Endodermal cell (in vitro differentiated cells): Measurements from ENCODE around the gene POFUT1. TPM values are rescaled to one million over a fixed set of nuclear protein-coding genes. Genes with fewer than 3 reads are reported as not detected.

Experiments used
- DNase-seq: peaks from one replicate; pipeline ENCODE4 v3.0.0-alpha.2; 2017
- H3K27ac ChIP-seq: 2 replicates; pipeline ENCODE4 v1.5.1; 2013; ENCODE audit warnings: mild to moderate bottlenecking, low read depth, low read length, moderate library complexity
- H3K27me3 ChIP-seq: 2 replicates; pipeline ENCODE4 v1.6.1; 2013; ENCODE audit warnings: mild to moderate bottlenecking, low read length, moderate library complexity; ENCODE audit not compliant: insufficient read depth, control insufficient read depth, poor library complexity, severe bottlenecking
- H3K36me3 ChIP-seq: 2 replicates; pipeline ENCODE4 v1.7.0; 2013; ENCODE audit warnings: mild to moderate bottlenecking, low read length, moderate library complexity; ENCODE audit not compliant: control insufficient read depth, insufficient read depth
- H3K4me1 ChIP-seq: one replicate; pipeline ENCODE4 v1.7.0; 2013; ENCODE audit warnings: low read length; ENCODE audit not compliant: control insufficient read depth, insufficient read depth
- H3K4me3 ChIP-seq: 2 replicates; pipeline ENCODE4 v1.5.1; 2013; ENCODE audit warnings: mild to moderate bottlenecking, low read length, moderate library complexity
- H3K9ac ChIP-seq: 2 replicates; pipeline ENCODE4 v1.6.1; 2013; ENCODE audit warnings: mild to moderate bottlenecking, low read length, moderate library complexity; ENCODE audit not compliant: poor library complexity, severe bottlenecking; ENCODE audit errors: extremely low read depth
- H3K9me3 ChIP-seq: 2 replicates; pipeline ENCODE4 v1.6.1; 2013; ENCODE audit warnings: mild to moderate bottlenecking, low read length, moderate library complexity; ENCODE audit not compliant: control insufficient read depth
- H3K27ac Mint-ChIP-seq: 2 replicates; pipeline ENCODE4 v1.8.0; 2020; ENCODE audit warnings: mixed read lengths
- H3K27me3 Mint-ChIP-seq: 2 replicates; pipeline ENCODE4 v1.8.0; 2021; ENCODE audit warnings: mild to moderate bottlenecking, mixed read lengths; ENCODE audit not compliant: insufficient read depth
- H3K36me3 Mint-ChIP-seq: 2 replicates; pipeline ENCODE4 v1.8.0; 2020; ENCODE audit warnings: low read depth, mixed read lengths
- H3K4me1 Mint-ChIP-seq: 2 replicates; pipeline ENCODE4 v1.8.0; 2020; ENCODE audit warnings: mixed read lengths
- H3K4me3 Mint-ChIP-seq: 2 replicates; pipeline ENCODE4 v1.8.0; 2020; ENCODE audit warnings: mild to moderate bottlenecking, moderate library complexity, mixed read lengths
- H3K9me3 Mint-ChIP-seq: 2 replicates; pipeline ENCODE4 v1.8.0; 2020; ENCODE audit warnings: mild to moderate bottlenecking, mixed read lengths
- WGBS, 2 experiments: methylation state at CpG; one replicate each; pipeline versions ENCODE4 v1.1.5 to v1.1.7; 2013; ENCODE audit warnings: missing lambda C conversion rate in 2 of 2, mixed read lengths in 1 of 2; ENCODE audit not compliant: insufficient coverage in 1 of 2, insufficient read length in 1 of 2; 5-methylcytosine and 5-hydroxymethylcytosine counted together
- total RNA-seq, 2 donors: library from RNA; stranded (reverse); fragmentation: NEBNext Ultra II Directional in 1 of 2; extraction: Animal tissue kit (Norgen Biotek cat#: 25700) in 1 of 2; gene quantifications; 2 replicates in 1 of 2; 3 replicates in 1 of 2; pipeline ENCODE4 v1.2.1, GENCODE V29; 2021
- TF ChIP-seq, protein P1 (sequence below): fragments of 200-600 bp; sonication (generic); conservative IDR thresholded peaks from 2 replicates; pipeline ENCODE4 v1.5.0; 2021; ENCODE audit warnings: antibody characterized with exemption, mild to moderate bottlenecking

POFUT1 gene
- total RNA-seq, 2 donors from 2014 or later, result 43.9 to 44.8 TPM

DNA sequence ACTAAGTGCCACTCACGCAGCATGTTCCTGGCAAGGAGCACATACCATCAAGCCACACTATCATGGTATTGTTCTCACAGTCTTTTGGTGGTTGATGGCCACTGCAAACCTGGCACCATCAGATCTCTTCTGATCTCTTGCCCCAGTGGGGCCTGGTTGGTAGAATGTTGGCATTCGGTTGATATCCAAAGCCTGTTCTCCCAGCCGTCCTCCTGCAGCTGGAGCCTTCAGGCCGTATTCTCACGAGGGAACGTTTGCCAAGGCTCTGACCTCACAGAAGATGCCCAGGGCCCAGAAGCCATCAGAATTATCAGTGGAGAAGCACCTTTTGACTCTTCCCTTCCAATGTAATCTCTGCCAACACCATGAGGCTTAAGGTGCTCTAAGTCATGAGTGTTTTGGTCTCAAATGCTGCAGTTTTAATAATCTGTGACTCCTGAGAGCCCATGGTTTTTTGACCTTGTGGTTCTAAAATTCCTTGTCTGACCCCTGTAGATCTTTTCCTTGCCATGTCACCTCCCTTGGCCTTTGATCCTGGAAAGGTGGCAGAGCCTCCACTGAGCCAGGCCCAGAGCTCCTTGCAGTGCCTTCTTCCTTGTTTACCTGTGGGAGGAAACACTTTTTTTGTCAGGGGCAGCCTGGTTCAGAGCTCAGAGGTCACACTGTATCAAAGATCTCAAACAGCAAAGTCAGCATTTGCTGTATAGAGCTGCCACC, 27.8 kb downstream of the POFUT1 start:
- 93 to 95% methylated on average over 6 of the region's 6 CpGs for WGBS, 2 experiments
- Mint-ChIP-seq H3K36me3 (peaks cover 56% of the 10 kb centered on the region), H3K27me3 (no peaks in the 10 kb centered on the region), H3K4me1 (peaks cover 20% of the 10 kb centered on the region), H3K4me3 (no peak overlapping the region), H3K9me3 (no peaks in the 10 kb centered on the region), H3K27ac (peak overlapping the region; percentile 23)
- no peaks in the 10 kb centered on the region for H3K9me3 ChIP-seq
- H3K4me1 ChIP-seq, result peaks cover 10% of the 10 kb centered on the region
- TF ChIP-seq, protein P1, sequence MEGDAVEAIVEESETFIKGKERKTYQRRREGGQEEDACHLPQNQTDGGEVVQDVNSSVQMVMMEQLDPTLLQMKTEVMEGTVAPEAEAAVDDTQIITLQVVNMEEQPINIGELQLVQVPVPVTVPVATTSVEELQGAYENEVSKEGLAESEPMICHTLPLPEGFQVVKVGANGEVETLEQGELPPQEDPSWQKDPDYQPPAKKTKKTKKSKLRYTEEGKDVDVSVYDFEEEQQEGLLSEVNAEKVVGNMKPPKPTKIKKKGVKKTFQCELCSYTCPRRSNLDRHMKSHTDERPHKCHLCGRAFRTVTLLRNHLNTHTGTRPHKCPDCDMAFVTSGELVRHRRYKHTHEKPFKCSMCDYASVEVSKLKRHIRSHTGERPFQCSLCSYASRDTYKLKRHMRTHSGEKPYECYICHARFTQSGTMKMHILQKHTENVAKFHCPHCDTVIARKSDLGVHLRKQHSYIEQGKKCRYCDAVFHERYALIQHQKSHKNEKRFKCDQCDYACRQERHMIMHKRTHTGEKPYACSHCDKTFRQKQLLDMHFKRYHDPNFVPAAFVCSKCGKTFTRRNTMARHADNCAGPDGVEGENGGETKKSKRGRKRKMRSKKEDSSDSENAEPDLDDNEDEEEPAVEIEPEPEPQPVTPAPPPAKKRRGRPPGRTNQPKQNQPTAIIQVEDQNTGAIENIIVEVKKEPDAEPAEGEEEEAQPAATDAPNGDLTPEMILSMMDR, result no peak
- H3K36me3 ChIP-seq, result peaks cover 61% of the 10 kb centered on the region
- H3K4me3 ChIP-seq, result no peak overlapping the region
- H3K27me3 ChIP-seq, result no peaks in the 10 kb centered on the region
- DNase-seq, result no peak
- H3K27ac ChIP-seq, result peak overlapping the region; percentile 24
- H3K9ac ChIP-seq, result no peak overlapping the region

DNA sequence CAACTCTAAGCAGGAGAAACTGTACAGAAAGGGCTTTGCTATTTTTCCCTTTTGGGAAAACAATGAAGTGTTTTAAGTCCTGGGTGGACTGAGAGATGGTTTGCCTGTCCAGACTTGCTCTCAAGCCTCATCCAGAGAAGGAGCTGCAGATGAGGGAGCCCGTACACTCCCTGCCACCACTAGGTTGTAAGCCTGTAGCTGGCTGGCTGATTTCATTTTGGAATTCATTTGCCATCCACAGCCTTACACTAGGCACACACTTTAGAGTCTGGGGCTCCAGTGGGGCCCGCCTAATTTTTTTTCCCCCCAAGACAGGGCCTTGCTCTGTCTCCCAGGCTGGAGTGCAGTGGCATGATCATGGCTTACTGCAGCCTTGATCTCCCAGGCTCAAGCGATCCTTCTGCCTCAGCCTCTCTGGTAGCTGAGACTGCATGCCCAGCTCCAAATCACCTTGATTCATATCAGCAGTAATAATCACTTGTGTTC, 28.4 kb downstream of the POFUT1 start:
- Histone ChIP-seq H3K27ac (peak overlapping the region; percentile 24), H3K36me3 (peaks cover 56% of the 10 kb centered on the region), H3K4me3 (no peak overlapping the region), H3K9ac (no peak overlapping the region), H3K4me1 (peaks cover 12% of the 10 kb centered on the region), H3K9me3 (no peaks in the 10 kb centered on the region), H3K27me3 (no peaks in the 10 kb centered on the region)
- peaks cover 23% of the 10 kb centered on the region for H3K4me1 Mint-ChIP-seq
- H3K36me3 Mint-ChIP-seq, result peaks cover 50% of the 10 kb centered on the region
- H3K4me3 Mint-ChIP-seq, result no peak overlapping the region
- TF ChIP-seq, protein P1, result no peak
- H3K27ac Mint-ChIP-seq, result peak overlapping the region; percentile 63
- 80 to 93% methylated on average over 2 to 3 of the region's 3 CpGs for WGBS, 2 experiments
- DNase-seq, result no peak
- no peaks in the 10 kb centered on the region for H3K9me3 Mint-ChIP-seq
- no peaks in the 10 kb centered on the region for H3K27me3 Mint-ChIP-seq

DNA sequence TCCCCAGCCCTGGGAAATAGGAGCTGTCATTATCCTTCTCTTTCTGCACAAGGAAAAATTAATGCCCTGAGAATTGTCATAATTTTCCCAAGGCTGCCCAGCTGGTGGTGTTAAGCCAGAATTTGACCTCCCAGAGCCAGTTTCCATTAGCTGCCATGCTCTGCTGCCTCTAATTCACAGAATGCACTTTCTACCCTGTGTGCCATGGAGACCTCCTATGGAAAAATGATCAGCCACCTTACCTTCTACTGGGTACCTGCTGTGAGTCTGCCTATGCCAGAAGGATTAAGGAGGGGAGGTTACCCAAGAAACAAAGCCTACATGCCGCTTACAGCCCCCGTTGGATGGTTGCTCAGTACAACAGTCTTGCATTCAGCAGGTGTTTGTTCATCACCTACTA, 29.1 kb downstream of the POFUT1 start:
- H3K27ac ChIP-seq, result no peak overlapping the region
- Mint-ChIP-seq H3K4me1 (peaks cover 25% of the 10 kb centered on the region), H3K27me3 (no peaks in the 10 kb centered on the region), H3K36me3 (peaks cover 43% of the 10 kb centered on the region), H3K27ac (no peak overlapping the region), H3K9me3 (no peaks in the 10 kb centered on the region), H3K4me3 (no peak overlapping the region)
- peaks cover 12% of the 10 kb centered on the region for H3K4me1 ChIP-seq
- H3K9me3 ChIP-seq, result no peaks in the 10 kb centered on the region
- H3K9ac ChIP-seq, result no peak overlapping the region
- H3K27me3 ChIP-seq, result no peaks in the 10 kb centered on the region
- no peak overlapping the region for H3K4me3 ChIP-seq
- H3K36me3 ChIP-seq, result peaks cover 48% of the 10 kb centered on the region
- TF ChIP-seq, protein P1, result no peak
- WGBS, 2 experiments, result 89 to 100% methylated on average over 1 to 2 of the region's 2 CpGs
- no peak for DNase-seq
